ENCODE results near the gene EPB41L4B.

GRCh38 chr9:109145051-109145450 is 175.8 kb downstream of the EPB41L4B start:
- no peak for TF ChIP-seq ZNF530 (tag by site-specific recombination; IDR thresholded peaks at IDR 0.05; ENCODE audit: low read depth)
- no peak for TF ChIP-seq SCRT1 (tag by site-specific recombination; IDR thresholded peaks at IDR 0.05; ENCODE audit: borderline replicate concordance)
- TF ChIP-seq ZFP41 (tag by site-specific recombination; IDR thresholded peaks at IDR 0.05; ENCODE audit: borderline replicate concordance), result no peak
- TF ChIP-seq PATZ1 (tag by site-specific recombination; IDR thresholded peaks at IDR 0.05), result no peak
- TF ChIP-seq ZNF791 (tag by site-specific recombination; IDR thresholded peaks at IDR 0.05), result no peak
- TF ChIP-seq ZNF140 (tag by site-specific recombination; IDR thresholded peaks at IDR 0.05), result no peak
- no peak for TF ChIP-seq ZNF768 (tag by site-specific recombination; IDR thresholded peaks at IDR 0.05)
- no peak for TF ChIP-seq ZNF155 (tag by site-specific recombination; IDR thresholded peaks at IDR 0.05)
- no peak for TF ChIP-seq MEIS1 (CRISPR knock-in tag; IDR thresholded peaks at IDR 0.05; ENCODE audit: borderline replicate concordance)

Measured in HEK293 (cell line).